NCI-H187 treated with DMSO at 0.1 percent for 48 hours (cell line): ENCODE results near the gene ZFP57.

Experiments used
- DNase-seq: peaks from one replicate; lab custom pipeline; 2025; lab: John Stamatoyannopoulos, UW

ZFP57 gene

GRCh38 chr6:29680904-29681303 lies at the start of gene ZFP57:
ZFP57 (minus strand) TSS chr6:29681152; CDS start chr6:29677003, 4,149 bp downstream.
- no peak for DNase-seq

GRCh38 chr6:29730575-29731126 lies 49.7 kb upstream of the ZFP57 start:
- DNase-seq = no peak

GRCh38 chr6:29729774-29730328 lies 48.9 kb upstream of the ZFP57 start:
- no peak for DNase-seq

- DNase-seq = no peak
Observed at GRCh38 chr6:29728875-29729270, 47.9 kb upstream of the ZFP57 start.

- no peak for DNase-seq
Observed at GRCh38 chr6:29728173-29728874, 47.4 kb upstream of the ZFP57 start.

- DNase-seq = no peak
Observed at GRCh38 chr6:29727637-29728036, 46.7 kb upstream of the ZFP57 start.

GRCh38 chr6:29726571-29727194 lies 45.7 kb upstream of the ZFP57 start:
- no peak for DNase-seq

GRCh38 chr6:29726001-29726400 lies 45.0 kb upstream of the ZFP57 start:
- DNase-seq = no peak

- DNase-seq = no peak
Observed at GRCh38 chr6:29724937-29725869, 44.3 kb upstream of the ZFP57 start.

- DNase-seq = no peak
Observed at GRCh38 chr6:29723666-29724588, 43.0 kb upstream of the ZFP57 start.

GRCh38 chr6:29723262-29723665 lies 42.3 kb upstream of the ZFP57 start, which contains the start of gene HLA-F:
HLA-F (plus strand) TSS chr6:29723434; CDS start chr6:29723464, 30 bp downstream.
- DNase-seq = no peak

- DNase-seq = no peak
Observed at GRCh38 chr6:29720863-29721262, 39.9 kb upstream of the ZFP57 start.

- DNase-seq = no peak
Observed at GRCh38 chr6:29710281-29710941, 29.5 kb upstream of the ZFP57 start.

- no peak for DNase-seq
Observed at GRCh38 chr6:29709188-29709587, 28.2 kb upstream of the ZFP57 start.

- no peak for DNase-seq
Observed at GRCh38 chr6:29708432-29709179, 27.7 kb upstream of the ZFP57 start.

- no peak for DNase-seq
Observed at GRCh38 chr6:29705389-29706231, 24.7 kb upstream of the ZFP57 start.

GRCh38 chr6:29702519-29703103 lies 21.7 kb upstream of the ZFP57 start:
- DNase-seq = no peak
